Measurements from ENCODE around the gene MT1X.
A peak's percentile ranks its signal among the peaks of the same experiment; 100 is the strongest.

Gene MT1X

DNA sequence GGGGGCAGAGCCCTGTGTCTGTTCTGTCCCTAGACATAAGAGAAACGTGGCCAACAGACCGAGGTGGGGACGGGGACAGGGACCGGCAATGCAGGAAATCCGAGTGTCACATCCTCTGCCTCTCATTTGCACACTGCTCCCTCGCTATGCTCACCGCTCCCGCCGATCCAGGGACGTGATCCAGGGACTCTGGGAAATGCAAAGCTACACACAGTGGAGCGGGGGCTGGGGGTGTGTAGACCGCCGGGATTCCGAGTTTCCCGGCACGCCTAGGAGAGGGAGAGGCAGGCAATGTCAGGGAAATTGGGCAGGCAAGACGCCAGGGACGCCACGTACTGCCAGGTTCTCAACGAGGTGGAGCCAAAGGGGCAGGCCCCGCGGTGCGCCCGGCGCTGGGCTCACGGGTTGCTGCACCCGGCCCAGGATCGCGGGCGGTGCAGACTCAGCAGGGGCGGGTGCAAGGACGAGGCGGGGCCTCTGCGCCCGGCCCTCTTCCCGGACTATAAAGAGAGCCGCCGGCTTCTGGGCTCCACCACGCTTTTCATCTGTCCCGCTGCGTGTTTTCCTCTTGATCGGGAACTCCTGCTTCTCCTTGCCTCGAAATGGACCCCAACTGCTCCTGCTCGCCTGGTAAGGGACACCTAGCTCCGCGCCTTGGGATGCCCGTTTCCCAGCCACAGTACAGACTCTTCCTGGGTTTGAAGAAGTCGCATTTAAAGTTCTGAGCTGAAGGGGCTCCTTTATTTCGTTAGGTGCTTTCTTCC lies at the start of gene MT1X:
MT1X (plus strand) TSS at position 532 of the 764 bp plus-strand sequence; CDS start at position 603, 71 bp downstream.
- DNase-seq (ENCODE audit: low read depth in 2 of 2), result peak; percentile 72 to 77

DNA sequence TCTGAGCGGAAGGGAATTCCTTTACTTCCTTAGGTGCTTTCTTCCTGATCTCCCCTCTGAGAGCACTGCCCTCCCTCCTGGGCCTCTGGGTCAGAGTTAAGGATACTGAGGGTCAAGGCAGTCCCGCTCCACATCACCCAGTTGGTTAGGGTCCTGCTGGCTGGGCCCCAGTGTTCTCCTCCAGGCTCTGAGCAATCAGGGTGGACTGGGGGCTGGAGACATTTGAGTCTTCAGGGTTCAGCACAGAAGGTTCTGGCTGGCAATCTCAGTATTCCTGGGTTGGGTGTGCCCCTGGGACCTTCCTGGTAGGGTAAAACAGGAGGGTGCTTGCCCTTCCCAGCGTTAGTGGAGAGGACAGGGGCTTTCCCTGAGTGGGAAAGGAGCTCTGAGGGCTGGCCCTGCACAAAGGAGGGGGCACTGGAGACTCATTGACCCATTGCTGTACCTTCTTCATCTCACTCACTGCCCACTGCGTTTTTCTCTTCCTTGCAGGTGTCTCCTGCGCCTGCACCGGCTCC lies 49.4 kb upstream of the MT1X start:
- DNase-seq (ENCODE audit: low read depth in 2 of 2), result no peak

DNA sequence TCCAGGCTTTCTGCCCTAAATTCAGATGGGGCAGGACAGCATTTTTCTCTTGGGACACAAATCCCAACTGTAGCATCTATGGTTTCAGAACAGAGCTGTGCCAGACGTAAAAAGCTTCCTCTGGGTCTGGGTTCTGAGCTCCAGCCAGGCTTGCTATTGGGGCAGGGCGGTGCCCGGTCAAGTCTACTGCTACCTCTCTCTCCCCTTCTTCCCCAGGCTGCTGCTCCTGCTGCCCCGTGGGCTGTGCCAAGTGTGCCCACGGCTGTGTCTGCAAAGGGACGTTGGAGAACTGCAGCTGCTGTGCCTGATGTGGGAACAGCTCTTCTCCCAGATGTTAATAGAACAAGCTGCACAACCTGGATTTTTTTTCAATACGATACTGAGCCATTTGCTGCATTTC lies 48.7 kb upstream of the MT1X start:
- DNase-seq (ENCODE audit: low read depth in 2 of 2), result no peak

DNA sequence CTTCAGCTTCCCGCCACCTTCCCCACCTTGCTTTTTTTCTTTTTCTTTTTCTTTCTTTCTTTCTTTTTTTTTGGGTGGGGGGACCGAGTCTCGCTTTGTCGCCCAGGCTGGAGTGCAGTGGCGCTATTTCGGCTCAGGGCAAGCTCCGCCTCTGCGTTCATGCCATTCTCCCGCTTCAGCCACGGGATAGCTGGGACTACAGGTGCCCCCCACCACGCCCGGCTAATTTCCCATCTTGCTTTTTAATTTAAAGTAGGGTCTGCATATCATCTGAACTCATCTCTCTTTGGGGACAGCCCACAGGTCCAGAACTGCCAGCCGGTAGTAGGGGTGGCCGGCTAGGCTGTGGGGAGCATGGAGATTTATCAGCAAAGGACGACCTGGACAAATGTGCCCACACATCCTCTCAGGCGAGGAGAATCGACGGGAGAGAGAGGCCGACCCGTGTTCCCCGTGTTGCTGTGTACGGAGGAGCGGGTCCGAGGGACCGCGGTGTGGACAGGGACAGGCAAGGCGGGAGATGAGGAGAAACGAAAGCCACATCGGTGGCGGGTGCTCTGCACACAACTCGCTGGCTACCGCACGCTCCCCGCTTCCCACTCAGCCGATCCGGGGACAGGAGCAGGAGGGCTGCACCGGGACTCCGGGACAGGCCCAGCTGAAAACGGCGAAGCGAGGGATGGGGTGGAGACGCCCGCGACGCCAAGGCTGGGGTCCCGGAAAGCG lies 47.4 kb upstream of the MT1X start:
- DNase-seq (ENCODE audit: low read depth in 2 of 2), result no peak

DNA sequence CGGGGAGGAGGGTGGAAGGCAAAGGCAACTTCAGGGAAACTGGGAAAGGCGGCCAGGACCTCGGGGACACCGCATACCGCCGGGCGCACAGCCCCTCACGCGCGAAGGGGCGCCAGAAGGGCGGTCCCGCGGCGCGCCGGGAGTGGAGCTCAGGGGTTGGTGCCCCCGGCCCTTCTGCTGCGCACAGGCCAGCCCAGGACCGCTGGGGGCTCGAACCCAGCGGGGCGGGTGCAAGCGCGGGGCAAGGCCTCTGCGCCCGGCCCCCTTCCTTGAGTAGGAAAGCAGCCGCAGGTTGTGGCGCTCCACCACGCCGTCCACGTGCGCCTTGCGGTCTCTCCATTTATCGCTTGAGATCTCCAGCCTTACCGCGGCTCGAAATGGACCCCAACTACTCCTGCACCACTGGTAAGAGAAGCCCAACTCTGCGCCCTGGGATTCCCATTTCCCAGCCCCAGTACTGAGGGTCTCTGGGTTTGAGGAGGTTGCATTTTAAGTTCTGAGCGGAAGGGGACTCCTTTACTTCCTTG lies 46.8 kb upstream of the MT1X start:
- DNase-seq (ENCODE audit: low read depth in 2 of 2), result no peak

DNA sequence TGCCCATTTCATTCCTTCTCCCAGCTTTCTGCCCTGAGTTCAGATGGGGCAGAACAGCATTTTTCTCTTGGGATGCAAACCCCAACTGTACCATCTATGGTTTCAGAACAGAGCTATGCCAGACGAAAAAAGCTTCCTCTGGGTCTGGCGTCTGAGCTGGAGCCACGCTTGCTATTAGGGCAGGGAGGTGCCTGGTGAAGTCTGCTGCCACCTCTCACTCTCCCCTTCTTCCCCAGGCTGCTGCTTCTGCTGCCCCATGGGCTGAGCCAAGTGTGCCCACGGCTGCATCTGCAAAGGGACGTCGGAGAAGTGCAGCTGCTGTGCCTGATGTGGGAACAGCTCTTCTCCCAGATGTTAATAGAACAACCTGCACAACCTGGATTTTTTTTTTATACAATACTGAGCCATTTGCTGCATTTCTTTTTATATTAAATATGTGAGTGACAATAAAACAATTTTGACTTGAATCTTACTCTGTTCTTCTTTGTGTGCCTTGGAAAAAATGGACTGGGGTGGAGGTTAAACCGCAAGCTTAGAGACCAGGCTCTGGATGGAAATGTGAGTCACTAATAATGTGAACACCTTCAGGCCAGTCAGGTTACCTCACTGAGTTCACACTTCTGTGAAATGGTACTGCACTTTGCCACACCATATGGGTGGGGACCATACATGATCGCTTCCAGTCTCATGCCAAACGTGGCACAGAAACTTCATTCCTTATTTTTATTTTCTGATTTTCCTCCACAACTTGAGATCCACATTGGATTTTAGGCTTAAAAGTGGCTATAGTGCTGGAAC lies 45.5 kb upstream of the MT1X start:
- DNase-seq (ENCODE audit: low read depth in 2 of 2), result no peak

DNA sequence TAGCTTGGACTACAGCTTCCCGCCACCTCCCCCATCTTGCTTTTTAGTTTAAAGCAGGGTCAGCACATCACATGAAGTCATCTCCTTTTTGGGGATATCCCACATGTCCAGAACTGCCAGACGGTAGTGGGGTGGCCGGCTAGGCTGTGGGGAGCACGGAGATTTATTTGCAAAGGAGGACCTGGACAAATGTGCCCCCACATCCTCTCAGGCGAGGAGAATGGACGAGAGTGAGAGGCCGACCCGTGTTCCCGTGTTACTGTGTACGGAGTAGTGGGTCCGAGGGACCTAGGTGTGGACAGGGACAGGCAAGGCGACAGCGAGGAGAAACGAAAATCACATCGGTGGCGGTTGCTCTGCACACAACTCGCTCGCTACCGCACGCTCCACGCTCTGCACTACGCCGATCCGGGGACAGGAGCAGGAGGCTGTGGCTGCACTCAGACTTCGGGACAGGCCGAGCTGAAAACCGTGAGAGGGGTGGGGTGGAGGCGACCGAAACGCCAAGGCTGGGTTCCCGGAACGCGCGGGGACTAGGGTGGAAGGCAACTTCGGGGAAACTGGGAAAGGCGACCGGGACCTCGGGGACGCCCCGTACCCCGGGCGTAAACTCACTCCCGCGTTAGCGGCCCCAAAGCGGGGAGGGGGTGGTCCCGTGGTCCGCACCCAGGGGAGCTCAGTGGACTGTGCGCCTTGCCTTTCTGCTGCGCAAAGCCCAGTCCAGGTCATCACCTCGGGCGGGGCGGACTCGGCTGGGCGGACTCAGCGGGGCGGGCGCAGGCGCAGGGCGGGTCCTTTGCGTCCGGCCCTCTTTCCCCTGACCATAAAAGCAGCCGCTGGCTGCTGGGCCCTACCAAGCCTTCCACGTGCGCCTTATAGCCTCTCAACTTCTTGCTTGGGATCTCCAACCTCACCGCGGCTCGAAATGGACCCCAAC lies 44.2 kb upstream of the MT1X start, which contains the start of gene MT1A:
MT1A (plus strand) TSS at position 853 of the 937 bp plus-strand sequence; CDS start at position 926, 73 bp downstream.
- no peak for DNase-seq (ENCODE audit: low read depth in 2 of 2)

DNA sequence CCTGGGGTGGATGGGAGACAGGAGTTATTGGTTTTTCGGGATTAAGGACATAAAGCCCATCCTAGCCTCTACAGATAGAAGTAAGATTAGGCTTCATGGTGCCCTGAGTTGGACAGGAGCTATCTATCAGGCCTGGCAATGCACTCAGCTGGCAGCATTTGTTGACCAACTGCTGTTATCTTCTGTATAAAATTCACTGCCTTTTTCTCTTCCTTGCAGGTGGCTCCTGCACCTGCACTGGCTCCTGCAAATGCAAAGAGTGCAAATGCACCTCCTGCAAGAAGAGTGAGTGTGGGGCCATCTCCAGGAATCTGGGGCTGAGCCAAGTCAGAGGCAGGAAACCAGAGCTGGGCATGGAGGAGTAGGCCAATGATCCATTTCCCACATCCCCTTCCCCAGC lies 43.2 kb upstream of the MT1X start:
- no peak for DNase-seq (ENCODE audit: low read depth in 2 of 2)

DNA sequence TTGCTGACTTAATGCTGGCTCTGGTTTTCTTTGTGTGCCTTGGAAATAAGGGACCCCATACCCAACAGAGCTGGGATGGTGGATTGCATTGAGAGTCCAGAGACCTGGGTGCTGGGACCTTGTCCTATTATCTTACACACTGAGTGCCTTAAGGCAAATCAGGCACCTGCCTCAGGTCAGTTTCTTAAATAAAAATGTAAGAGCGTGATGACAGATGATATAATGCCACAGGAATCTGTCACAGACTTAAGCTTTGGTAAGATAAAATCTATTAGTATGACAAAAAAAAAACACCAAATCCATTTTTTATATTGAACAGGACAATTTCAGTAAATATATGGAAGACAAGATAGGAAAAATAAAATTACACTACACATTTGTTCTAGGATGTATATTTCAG lies 42.2 kb upstream of the MT1X start:
- DNase-seq (ENCODE audit: low read depth in 2 of 2), result no peak

DNA sequence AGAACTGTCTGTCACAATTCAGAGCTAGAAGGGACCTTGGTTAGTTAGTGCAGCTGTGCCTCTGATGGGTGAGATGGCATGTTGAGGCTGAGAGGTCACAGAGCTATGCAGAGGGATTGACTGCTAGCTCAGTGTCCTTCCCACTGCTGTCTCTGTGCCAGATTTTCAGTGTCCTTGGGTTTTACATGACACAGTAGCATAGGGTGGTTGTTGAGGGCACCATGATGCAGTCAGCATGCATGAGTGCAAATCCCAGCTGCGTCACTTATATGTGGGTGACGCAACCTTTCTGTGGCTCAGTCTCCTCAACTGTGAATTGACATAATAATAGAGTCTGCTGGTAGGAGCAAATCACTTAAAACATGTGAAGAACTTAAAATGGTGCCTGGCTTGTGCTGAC lies 41.1 kb upstream of the MT1X start:
- no peak for DNase-seq (ENCODE audit: low read depth in 2 of 2)

DNA sequence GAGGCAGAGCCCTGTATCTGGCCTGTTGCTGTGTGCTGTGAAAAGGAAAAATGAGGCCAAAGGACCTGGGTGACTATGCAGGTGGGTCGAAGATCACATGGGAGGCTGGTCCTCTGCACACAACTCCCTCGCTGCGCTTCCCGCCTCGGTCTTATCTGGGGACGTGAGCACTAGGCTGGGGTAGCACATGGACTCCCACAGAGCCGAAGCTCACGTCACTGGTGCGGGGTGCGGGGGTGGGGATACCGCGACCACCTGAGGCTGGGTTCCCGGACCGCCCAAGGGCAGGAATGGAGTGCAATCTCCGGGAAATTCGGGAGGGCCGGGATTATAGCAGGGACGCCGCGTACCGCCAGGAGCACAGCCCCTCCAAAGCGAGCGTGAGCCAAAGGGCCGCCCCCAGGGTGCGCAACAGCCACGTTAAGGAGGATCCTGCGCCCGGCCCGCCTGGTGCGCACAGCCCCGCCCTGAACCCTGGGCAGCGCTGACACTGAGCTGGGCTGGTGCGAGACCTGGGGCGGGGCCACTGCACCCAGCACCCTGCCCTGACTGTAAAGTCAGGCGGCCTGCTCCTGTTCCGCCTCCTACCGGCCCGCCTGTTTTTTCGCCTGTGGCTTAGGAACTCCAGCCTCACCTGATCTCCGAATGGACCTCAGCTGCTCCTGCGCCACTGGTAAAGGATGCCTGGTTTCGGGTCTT lies 39.0 kb upstream of the MT1X start:
- no peak for DNase-seq (ENCODE audit: low read depth in 2 of 2)

DNA sequence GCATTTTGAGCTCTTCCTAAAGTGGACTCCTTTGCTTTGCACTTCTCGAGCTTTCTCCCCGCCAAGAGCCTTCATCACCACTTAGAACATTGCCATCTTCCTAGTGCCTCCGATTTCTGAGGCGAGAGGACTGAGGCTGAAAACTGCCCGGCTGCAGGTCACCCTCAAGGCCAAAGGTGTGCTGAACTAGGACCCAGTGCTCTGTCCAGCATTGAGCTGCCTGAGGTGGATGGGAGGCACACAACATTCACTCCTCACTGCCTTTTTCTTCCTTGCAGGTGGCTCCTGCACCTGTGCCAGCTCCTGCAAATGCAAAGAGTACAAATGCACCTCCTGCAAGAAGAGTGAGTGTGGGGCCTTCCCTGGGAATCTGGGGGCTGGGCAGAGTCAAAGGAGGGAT lies 38.4 kb upstream of the MT1X start:
- no peak for DNase-seq (ENCODE audit: low read depth in 2 of 2)

DNA sequence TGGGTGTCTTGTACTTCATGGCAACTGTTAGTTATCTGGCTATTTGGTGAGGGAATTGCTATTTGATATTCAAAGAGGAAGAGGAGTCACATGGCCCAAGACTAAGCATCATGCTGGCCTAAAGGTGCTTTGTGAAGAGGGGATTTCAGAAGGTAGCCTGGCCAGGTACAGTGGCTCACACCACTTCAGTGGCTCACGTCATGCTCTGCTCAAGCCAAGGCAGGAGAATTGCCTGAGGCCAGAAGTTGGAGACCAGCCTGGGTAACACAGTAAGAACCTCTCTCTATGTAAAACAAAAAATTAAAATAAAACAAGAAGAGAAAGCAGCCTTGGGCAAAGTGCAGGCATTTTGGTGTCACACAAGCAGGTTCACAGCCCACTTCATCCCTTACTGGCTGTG lies 37.0 kb upstream of the MT1X start:
- no peak for DNase-seq (ENCODE audit: low read depth in 2 of 2)

DNA sequence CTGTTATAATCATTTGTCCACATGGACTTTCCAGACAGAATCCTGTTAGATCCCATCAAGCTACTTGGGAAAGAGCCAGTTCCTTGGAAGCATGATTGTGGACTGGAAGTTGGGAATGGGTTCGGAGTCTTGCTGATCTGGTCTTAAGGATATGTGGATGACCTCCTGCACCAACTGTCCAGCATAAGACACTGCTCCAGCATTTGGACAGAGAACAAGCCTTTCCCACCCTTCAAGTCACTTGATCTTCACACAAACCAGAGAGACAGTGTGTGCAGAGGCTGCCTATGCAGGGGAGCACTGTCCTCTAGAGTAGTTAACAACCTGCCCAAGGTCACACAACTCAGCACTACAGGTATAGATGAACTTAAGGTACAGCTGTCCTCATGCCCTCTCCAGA lies 36.4 kb upstream of the MT1X start:
- no peak for DNase-seq (ENCODE audit: low read depth in 2 of 2)

DNA sequence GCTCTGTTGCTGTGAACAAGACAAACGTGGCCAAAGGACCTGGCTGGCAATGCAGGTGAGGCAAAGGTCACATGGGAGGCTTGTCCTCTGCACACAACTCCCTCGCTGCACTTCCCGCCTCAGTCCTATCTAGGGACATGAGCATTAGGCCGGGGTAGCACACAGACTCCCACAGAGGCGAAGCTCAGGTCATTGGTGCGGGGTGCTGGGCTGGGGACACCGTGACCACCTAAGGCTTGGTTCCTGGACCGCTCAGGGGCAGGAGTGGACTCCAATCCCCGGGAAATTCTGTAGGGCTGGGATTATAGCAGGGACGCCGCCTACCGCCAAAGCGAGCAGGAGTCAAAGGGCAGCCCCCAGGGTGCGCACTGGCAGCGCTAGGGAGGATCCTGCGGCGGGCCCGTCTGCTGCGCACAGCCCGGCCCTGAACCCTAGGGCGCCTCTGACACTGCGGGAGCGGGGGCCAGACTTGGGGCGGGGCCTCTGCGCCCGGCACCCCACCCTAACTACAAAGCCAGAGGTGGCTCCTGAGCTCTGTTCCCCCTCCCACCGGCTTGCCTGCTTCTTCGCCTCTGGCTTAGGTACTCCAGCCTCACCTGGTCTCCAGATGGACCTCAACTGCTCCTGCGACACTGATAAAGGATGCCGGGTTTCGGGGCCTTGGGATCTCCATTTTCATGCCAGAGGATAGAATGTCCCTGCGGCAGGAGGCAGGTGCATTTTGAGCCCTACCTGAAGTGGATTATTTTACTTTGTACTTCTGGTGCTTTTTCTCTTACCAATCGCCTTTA lies 34.4 kb upstream of the MT1X start:
- no peak for DNase-seq (ENCODE audit: low read depth in 2 of 2)

DNA sequence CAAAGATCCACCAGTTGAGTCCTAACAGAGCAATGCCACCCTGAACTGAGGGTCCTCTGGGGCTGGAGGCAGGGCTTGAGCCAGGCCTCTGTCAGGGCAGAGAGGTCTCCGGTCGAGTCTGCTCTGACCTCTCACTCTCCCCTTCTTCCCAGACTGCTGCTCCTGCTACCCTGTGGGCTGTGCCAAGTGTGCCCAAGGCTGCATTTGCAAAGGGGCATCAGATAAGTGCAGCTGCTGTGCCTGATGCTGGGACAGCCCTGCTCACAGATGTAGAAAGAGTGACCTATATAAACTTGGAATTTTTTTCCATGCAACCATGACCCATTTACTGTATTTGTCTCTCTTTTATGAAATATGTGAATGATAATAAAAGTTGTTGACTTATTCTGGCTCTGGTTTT lies 33.0 kb upstream of the MT1X start:
- no peak for DNase-seq (ENCODE audit: low read depth in 2 of 2)

DNA sequence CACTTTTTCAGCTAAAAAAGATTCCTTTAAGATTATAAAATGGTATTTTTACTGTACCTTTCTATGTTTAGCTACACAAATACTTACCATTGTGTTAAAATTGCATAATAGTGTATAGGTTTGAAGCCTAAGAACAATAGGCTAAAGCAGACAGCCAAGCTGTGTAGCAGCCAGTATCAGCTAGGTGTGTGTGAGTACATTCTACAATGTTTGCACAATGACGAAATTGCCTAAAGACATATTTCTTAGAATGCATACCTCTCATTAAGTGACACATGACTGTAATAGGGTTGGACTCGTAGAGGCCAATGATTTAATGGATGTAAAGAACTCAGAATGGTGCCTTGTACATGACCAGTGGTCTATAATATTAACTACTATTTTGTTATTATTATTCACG lies 32.5 kb upstream of the MT1X start:
- DNase-seq (ENCODE audit: low read depth in 2 of 2), result no peak

DNA sequence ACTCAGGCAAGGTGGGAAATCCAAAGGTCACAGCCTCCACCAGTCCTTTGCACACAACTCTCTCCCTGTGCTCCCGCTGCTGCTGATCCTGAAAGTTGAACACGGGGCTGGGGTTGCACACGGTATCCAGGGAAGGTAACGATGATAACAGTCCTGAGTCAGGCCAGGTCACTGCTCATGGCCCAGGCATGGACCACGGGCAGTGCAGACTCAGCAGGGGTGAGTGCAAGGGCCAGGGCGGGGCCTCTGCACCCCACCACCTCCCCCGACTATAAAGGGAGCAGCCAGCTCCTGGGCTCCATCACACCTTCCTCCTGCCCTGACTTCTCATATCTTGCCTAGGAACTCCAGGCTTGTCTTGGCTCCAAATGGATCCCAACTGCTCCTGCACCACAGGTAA lies 30.7 kb upstream of the MT1X start, which contains the start of gene MT1B:
MT1B (plus strand) TSS at position 301 of the 400 bp plus-strand sequence; CDS start at position 369, 68 bp downstream.
- no peak for DNase-seq (ENCODE audit: low read depth in 2 of 2)

DNA sequence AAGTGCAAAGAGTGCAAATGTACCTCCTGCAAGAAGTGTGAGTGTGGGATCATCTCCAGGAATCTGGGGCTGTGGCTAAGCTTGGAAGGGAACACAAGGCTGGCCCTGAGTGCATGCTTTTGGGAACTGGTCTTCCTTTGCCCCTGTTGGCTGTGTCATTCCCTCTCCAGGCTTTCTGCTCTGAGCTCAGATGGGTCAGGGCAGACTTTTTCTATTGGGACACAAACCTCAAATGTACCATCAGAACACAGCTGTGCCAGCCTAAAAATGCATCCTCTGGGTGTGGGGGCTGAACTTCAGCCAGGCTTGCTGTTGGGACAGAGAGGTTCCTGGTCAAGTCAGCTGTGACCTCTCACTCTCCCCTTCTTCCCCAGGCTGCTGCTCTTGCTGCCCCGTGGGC lies 29.7 kb upstream of the MT1X start:
- DNase-seq (ENCODE audit: low read depth in 2 of 2), result no peak
